IPS DF 19.7 (cell line): ENCODE measurements around the gene MS4A12.
A peak's percentile ranks its signal among the peaks of the same experiment; 100 is the strongest.
"Not testable (repeated sequence)": the region's sequence is repeated elsewhere in the genome, so short reads cannot be mapped to it uniquely, and the experiment has no call there.

Experiments used
- DNase-seq: peaks from one replicate; pipeline ENCODE4 v3.0.0-alpha.2; 2013; ENCODE audit warnings: low read depth, low spot score

The MS4A12 gene, protein sequence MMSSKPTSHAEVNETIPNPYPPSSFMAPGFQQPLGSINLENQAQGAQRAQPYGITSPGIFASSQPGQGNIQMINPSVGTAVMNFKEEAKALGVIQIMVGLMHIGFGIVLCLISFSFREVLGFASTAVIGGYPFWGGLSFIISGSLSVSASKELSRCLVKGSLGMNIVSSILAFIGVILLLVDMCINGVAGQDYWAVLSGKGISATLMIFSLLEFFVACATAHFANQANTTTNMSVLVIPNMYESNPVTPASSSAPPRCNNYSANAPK

DNA sequence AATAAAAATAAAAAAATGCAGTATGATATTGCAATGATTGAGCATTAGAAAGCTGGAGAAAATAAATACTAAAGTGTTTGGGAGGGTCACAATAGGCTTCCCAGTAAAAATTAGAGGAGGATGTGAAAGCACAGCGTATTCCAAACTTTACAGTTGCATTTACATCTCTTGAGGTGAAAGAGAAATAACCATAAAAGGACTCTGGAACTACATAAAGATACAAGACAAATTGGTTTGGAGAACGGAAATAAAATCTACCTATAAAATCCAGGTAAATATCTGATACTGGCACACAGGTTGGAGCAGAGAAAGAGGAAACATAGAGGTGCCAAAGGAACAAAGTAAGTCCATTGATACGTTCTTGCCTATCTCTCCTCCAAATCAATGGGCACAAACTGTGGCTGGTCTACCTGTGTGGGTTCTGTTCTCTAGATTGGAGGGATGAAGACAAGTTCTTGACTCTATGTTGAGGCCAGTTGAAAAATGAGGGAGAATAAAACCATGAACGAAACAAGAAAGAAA is at the start of gene MS4A12:
MS4A12 (plus strand) TSS at position 291 of the 522 bp plus-strand sequence. CDS start 4,541 bp downstream, outside the sequence.
- no peak for DNase-seq

DNA sequence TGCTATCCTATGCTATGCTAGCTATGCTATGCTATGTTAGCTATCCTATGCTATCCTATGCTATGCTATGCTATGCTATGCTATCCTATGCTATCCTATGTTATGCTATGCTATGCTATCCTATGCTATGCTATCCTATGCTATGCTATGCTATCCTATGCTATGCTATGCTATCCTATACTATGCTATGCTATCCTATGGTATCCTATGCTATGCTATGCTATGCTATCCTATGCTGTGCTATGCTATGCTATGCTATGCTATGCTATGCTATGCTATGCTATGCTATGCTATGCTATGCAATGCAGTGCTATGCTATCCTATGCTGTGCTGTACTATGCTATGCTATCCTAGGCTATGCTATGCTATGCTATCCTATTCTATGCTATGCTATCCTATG is 45.5 kb upstream of the MS4A12 start:
- DNase-seq: no peak

DNA sequence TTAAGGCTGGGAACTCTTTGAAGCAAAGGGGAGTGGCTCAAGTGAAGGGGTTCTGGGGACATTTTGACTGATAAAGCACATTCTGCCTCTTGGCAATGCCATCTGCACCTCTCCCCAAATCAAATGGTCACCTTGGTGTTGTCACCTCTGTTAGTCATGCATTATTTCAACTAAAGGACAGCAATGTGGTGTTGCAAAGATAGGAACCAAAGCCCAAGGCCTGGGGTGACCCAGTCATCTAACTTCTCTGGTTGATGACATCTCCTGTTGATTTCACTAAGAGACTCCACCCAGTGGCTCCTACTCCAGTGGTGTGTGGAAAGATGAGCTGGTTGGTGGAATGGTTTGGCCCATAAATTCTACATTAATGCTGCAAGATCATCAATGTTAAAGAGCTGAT is 44.7 kb upstream of the MS4A12 start:
- no peak for DNase-seq

DNA sequence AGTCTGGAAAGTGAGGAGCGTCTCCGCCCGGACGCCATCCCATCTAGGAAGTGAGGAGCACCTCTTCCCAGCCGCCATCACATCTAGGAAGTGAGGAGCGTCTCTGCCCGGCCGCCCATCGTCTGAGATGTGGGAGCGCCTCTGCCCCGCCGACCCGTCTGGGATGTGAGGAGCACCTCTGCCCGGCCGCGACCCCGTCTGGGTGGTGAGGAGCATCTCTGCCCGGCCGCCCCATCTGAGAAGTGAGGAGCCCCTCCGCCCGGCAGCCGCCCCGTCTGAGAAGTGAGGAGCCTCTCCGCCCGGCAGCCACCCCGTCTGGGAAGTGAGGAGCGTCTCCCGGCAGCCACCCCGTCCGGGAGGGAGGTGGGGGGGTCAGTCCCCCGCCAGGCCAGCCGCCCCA is 41.4 kb upstream of the MS4A12 start:
- not testable (repeated sequence) for DNase-seq

DNA sequence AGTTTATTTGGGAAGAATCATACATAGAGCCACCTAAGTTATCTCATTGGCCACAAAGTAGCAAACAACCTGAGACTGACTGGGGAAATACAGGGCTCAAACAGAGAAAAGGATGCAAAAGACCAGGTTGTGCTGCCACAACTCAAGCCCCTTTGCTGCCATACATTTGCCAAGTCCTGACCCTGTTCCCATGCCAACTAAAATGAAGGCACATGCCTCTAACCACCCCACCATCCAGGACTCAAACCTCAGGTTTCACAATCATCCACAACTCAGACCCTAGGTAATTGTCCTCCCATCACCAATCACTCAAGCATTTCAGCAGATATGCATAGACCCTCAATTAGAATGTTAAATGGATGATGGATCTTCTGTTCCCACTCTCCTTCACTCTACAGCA is 38.4 kb upstream of the MS4A12 start:
- no peak for DNase-seq

DNA sequence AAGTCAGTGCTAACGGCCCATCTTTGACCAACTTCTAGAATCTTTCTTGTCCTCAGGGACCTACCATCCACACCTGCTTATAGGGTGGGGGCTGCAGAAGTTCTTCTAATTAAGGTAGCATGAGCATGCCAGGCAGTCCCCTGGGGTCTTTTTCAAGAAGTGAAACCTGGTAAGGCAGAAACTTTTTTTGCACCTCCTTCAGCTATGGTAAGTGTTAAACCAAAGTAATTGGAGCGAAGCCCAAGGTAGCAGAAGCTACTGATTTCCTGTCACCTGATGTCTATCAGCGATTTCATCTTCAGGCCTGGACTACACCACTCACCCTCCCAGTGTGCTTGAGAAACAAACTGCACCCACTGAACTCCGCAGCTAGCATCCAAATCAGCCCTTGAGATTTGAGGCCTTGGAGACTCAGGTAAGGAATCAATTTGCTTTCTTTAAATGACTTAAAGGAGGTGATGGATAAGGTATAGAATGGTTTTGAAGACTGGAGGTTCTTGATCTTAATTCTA is 37.0 kb upstream of the MS4A12 start, which contains the start of gene MS4A1:
MS4A1 (plus strand) TSS at position 317 of the 512 bp plus-strand sequence. CDS start 6,528 bp downstream, outside the sequence.
- no peak for DNase-seq

DNA sequence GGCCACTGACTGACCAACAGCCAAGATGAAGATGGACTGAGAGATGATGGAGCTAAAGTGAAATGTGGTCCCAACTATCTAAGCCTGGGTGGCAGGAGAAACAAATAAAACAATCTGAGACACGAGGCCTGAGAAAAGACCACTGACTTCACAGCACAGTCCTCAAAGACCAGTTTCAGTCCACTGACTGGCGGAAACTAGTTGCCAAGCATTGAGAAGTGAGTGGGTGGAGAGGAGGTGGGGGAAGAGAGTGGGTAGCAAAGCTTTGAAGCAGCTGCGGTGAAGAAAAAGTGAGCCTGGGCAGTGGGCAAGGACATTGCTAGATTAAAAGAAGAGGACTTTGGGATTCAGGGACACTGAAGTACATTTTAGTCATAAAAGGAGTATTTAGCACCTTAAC is 35.0 kb upstream of the MS4A12 start:
- no peak for DNase-seq

DNA sequence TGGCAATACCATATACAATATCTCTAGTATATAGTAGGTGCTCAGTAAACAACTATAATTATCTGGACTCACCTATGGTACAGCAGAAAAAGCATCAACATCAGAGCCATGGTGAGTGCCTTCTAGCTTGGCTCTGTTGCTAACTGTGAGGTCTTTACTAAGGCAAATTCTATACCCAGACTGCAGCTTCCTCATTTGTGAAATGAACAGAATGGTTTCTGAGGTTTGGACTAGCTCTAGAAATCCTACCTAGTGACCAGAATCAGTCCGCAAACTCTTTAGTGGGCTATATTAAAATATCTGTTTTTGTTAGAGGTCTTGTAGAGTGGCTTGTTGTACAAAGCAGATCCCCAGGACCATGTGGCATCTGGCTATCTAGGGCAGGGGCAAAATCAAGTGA is 33.2 kb upstream of the MS4A12 start:
- DNase-seq: no peak

DNA sequence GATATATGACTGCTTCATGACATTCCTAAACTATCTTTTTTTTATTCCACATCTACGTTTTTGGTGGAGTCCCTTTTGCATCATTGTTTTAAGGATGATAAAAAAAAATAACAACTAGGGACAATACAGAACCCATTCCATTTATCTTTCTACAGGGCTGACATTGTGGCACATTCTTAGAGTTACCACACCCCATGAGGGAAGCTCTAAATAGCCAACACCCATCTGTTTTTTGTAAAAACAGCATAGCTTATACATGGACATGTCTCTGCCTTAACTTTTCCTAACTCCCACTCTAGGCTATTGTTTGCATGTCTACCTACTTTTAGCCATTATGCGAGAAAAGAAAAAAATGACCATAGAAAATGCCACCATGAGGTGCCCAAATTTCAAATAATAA is 23.7 kb upstream of the MS4A12 start:
- no peak for DNase-seq

DNA sequence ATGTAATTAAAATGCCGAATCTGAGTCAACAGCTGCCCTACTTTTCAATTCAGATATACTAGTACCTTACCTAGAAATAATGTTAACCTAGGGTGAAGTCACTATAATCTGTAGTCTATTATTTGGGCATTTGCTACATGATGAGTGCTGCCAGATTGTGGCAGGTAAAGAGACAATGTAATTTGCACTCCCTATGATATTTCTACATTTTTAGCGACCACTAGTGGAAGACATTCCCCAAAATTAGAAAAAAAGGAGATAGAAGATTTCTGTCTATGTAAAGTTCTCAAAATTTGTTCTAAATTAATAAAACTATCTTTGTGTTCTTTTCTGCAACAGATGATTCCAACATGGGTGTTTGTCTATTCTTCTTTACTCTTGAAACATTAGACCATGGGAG is 22.9 kb upstream of the MS4A12 start:
- no peak for DNase-seq

DNA sequence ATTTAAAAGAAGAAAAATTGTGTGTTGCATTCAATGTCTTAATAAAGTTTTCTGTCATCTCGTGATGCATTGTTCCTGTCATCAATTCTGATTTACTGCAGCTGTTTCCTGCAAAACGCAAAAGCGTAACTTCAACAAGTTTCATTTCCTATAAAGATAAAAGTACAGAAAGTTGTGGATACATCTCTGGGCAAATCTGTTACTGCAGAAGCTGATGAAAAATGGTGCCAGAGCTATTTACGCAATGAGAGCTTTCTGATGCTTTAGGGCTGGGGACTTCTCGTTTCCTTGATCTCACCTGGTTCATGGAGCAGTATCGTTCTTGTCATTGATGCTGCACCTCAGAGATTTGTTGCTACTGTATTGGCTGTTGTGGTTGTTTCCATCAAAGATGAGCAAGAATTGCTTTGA is 15.5 kb upstream of the MS4A12 start:
- DNase-seq: no peak

DNA sequence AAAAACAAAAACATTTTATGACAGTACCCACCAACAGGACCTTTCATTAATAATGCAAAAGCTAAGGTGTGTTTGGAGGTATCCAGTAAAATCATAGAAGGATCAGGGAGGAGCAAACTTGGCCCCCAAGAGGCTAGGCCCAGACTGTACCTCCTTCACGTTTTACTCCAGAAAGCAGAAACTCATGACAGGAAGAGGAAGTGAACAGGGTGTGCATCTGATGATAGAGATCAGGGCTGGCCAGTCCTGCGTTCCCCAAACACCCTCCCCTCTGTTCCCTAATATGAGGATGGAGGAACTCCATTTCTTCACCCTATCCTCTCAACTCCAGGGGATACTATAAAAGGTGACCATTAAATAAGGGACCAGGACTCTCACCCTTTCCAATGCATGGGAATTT is 10.2 kb upstream of the MS4A12 start:
- DNase-seq: no peak

DNA sequence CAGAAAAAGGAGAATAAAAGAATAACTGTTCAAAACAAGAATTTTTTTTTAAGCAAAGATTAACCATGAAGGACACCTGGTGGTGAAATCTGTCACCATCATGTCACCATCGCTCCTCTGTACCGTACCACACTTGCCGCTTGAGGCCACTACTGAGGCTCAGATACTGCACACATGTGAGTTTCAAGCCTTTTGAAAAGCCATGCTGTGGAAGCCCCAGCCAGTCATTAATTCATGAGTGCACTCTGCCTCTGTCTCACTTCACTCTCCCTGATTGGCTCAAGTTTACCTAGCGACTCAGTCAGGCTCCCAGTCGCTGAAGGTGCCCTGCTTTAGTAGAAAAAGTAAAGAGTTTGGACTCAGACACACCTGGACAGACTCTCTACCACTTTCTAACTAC is 6.6 kb upstream of the MS4A12 start:
- peak; percentile 45 for DNase-seq

DNA sequence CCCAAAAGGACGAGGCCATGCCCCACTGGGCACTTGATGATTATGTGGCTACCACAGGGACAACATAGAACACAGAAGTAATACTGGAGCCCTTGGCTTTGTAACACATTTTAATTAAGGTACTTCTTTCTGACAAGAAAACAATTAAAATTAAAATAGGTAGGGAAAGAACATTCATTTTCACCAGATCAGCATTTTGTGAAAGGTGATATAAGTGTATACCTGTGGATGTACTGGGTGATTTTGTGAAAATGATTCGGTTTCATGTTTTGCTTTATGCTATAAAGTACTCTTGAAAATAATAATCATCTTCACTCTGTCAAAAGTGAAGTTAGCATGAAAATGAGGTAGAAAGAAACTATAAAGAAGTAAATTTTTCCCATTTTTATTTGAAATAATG is 876 bp downstream of the MS4A12 start:
- no peak for DNase-seq

DNA sequence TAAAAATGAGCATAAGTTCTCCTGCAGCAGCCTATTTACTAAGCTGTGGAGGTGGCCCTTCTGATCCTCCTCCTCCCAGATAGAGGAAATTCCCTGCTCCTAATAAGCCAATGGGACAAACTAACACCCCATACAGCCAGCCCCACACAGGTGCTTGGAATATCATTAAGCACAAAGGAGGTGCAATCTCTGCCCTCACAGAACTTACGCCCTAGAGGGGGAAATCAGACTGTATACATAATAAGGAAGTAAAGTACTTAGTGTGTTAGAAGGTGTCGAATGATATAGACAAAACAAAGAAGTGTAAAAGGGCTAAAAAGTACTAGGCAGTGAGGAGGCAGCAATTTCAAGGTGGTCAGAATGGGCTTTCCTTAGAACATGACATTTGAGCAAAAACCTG is 5.8 kb downstream of the MS4A12 start:
- no peak for DNase-seq

DNA sequence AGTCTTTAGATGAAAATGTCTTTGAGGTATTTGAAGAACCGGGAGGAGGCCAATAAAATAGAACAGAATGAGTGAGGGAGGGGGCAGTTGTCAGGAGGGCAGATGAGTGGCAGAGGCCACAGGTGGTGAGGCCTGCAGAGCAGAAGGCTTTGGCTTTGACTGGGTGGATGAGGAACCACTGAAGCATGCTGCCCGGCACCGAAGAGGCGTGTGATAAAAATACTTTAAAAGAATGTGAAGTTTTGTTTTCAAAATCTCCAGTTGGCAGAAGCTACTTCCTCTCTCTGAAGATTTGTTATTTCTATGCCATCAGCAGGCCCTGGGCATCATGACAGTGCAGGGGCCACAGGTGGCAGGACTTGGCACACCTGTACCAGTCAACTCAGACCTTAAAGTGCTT is 6.3 kb downstream of the MS4A12 start:
- no peak for DNase-seq

DNA sequence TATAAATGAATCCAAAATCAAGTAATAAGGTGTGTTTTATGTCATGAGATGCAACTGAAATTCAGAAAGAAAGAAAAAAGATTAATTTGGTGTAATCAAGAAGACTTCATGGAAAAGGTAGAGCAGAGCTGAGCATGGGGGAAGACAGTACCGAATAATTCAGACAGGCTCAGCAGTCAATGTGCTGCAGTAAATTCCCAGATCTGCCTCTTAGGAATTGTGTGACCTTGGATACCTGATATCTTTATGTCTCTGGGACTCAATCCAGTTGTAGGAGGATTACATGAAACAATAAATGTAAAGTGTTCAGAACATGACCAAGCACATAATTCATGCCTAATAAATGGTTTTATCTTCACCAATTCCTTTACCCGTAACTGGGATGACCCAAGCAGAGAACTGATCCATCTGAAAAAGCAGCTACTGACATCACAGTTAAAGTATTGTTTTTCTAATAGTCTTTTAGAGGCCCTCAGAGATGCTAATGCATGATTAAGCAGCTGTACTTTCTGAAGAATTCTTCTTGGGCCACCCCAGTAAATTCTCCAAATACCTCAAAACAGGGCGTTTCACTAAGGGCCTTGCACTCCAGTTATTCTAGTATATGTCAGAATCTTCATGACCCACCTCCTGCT is 7.8 kb downstream of the MS4A12 start:
- peak; percentile 54 for DNase-seq

DNA sequence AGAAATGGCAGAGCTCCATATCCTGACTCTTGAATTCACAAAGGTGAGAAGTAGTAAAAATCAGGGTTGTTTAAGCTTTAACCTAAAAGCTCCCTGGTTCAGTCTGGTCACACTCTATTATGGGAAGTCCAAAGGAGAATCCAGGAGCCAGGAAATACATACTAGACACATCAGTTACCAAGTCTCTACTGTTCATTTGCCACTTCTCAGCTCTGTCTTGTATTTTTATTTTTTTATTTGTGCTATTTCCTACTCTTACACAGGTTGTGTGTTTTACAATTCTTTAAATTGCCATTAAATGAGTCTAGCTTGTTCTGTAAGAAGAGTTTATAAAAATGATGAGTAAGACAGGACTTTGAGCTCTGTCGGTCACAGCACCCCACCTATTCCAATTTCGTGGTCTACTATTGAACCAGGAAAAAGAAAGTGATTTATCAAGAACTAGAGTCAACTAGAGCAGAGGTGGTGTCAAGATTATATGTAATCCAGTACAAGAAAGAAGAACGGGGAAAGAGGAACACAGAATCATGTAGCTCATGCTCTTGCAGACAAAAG is 9.7 kb downstream of the MS4A12 start:
- DNase-seq: no peak

DNA sequence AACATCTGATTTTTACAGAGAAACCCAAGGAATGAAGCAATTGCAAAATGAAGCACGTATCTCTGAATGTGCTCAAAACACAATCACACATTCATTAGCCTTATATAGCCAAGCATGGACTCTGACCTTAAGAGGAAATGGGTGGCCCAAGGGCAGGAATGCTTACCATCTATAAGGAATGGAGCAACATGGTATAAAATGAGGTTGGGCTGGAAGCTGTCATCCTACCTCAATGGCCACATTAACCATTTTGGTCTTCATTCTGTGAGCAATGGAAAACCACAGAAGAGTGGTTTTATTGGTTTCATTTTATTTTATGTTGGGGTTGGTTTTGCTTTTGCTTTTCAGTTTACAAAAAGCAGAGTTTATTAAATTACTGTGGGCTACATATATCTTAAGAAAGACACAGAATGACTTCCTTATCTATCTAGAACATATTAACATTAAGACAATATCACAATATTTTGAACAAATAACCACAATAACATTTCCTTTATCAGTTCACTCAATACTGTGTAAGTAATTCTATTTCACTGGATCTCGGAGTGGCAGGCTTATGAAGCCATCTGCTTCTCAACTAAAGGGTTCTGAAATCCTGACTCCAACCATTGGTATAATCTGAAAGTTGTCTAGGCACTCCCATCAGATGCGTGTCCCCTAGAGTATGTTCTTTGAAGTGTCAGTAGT is 11.8 kb downstream of the MS4A12 start:
- DNase-seq: no peak

DNA sequence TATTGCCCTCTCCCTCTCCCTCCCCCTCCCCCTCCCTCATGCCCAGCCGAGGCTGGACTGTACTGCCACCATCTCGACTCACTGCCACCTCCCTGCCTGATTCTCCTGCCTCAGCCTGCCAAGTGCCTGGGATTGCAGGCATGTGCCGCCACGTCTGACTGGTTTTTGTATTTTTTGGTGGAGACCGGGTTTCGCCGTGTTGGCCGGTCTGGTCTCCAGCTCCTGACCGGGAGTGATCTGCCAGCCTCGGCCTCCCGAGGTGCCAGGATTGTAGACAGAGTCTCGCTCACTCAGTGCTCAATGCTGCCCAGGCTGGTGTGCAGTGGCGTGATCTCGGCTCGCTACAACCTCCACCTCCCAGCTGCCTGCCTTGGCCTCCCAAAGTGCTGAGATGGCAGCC is 17.0 kb downstream of the MS4A12 start:
- DNase-seq: not testable (repeated sequence)

DNA sequence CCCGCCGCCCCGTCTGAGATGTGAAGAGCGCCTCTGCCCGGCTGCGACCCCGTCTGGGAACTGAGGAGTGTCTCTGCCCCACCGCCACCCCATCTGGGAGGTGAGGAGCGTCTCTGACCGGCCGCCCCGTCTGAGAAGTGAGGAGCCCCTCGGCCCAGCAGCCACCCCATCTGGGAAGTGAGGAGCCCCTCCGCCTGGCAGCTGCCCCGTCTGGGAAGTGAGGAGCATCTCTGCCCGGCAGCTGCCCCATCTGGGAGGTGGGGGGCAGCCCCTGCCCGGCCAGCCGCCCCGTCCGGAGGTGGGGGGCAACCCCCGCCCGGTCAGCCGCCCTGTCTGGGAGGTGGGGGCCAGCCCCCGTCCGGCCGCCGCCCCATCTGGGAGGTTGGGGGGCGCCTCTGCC is 17.6 kb downstream of the MS4A12 start:
- DNase-seq: not testable (repeated sequence)

DNA sequence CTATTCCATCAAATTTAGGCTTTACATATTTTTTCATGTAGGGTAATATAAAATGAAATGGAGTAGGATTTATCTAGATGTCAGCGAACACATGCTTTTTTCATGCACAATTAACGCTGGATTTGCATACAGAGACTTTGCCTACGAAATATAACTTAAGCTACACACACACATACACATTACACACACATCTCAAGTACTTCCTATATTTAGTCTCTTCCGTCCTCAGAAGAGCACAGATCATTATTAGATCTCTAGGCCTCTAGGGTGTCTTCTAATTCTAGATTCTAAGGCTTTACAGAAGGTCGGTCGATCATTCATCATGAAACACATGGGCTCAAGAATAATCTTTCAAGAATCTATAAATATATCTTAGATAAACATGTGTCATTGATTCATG is 18.8 kb downstream of the MS4A12 start:
- no peak for DNase-seq
